Measurements from ENCODE around the gene ZFAND2A.
"Not testable (repeated sequence)": the region's sequence is repeated elsewhere in the genome, so short reads cannot be mapped to it uniquely, and the experiment has no call there.

ZFAND2A gene

DNA sequence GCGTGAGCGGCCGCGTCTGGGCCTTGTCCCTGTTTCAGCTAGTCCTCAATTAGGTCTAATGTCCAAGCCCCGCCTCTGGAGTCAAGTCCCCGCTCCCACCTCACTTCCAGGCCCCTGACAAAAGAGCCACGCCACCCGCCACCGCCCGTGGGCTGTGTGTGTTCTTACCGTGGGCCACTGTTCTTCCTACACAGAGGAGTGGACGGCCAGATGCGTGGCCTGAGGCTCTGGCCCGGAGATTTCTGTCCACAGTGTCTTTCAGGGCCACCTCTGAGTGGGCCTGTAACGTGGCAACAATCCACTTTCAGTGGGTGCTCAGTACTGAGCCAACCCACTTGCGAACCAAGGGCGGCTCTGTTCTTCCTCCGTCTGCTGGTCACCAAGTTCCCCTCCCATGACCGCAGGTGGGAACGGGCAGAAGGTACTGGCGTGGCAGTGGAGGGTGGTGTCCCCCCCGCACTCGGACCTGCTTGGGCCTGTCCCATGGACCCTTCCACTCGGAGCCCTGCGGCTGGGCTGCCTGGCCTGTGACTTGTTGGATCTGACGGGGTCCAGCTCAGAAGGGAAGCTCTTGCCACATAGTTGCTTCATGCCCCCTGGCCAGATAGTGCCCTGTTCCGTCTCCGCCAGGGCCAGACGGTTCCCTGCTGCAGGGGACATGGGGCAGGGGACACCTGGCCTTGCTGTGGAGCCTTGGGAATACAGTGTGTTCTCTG lies 15.0 kb upstream of the ZFAND2A start:
- no peak for DNase-seq

GRCh38 chr7:1174002-1174401 lies 14.0 kb upstream of the ZFAND2A start:
- no peak for DNase-seq

- no peak for DNase-seq
Observed at GRCh38 chr7:1172666-1173523, 12.9 kb upstream of the ZFAND2A start.

DNA sequence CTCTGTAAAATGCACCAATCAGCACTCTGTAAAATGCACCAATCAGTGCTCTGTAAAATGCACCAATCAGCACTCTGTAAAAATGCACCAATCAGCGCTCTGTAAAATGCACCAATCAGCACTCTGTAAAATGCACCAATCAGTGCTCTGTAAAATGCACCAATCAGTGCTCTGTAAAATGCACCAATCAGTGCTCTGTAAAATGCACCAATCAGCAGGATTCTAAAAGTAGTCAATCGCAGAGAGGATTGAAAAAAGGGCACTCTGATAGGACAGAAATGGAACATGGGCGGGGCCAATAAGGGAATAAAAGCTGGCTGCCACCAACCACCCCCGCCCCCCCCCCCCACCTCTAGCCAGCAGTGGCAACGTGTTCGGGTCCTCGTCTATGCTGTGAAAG lies 11.5 kb upstream of the ZFAND2A start:
- not testable (repeated sequence) for DNase-seq

DNA sequence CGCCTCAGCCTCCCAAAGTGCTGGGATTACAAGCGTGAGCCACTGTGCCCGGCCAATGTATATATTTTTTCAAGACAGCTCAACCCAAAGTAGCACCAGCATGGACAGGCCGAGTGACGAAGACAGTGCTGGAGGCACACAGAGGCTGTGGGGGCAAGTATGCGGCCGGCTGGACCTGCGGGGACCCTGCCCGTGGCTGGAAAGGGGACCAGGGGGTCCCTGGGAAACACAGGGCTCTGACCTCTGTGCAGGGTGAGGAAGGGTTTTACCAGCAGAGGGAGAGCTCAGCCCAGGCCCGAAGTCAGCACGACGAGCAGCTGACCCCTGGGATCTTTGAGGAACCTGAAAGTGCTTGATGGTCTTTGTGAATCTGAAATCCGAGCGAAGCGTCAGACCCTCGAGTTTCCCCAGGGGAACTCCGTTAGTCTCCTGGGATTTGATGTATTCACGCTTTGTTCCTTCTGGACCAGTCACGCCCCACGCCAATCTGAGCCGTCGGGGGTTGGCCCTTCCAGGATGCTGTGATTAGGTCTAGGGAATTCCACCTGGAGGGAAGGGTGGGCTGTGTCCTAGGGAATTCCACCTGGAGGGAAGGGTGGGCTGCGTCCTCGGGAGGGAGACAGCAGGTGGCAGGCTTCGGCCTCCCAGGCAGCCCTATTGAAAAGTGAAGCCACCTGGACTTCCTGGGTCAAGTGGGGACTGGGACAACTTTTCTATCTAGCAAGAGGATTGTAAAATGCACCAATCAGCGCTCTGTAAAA lies 10.9 kb upstream of the ZFAND2A start:
- no peak for DNase-seq

GRCh38 chr7:1169409-1170368 lies 9.7 kb upstream of the ZFAND2A start:
- DNase-seq, result peak; percentile 87 to 94

DNA sequence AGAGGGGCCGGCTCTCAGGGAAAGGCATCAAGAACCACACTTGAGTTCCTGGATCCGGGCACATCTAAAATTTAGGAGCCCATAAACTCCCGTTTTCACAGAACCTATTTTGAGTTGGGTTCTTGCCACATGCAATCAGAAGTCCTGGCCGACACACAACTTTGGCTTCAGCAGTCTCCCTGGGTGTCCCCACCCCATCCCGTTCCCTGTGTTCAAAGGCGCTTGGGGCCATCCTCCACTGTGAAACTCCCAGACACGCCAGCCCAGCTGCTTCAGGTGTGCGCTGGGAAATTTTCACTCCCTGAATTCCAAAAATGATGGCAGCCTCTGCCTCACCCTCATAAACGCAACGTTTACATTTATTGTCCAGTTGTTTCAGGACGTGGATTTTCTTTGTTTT lies 8.4 kb upstream of the ZFAND2A start:
- DNase-seq, result no peak

DNA sequence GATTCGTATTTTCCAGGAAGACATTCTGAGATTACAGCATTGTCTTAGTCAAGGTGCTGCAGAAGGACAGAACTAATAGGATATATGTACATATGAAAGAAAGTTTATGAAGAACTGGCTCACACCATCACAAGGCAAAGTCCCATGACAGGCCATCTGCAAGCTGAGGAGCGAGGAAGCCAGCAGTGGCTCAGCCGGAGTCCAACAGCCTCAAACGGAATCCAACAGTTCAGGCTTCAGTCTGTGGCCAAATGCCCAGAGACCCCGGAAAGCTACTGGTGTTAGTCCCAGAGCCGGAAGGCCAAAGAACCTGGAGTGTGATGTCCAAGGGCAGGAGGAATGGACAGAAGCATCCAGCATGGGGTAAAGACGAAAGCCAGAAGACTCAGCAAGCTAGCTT lies 4.4 kb upstream of the ZFAND2A start:
- DNase-seq, result no peak

- DNase-seq, result no peak
Observed at GRCh38 chr7:1163121-1163520, 3.1 kb upstream of the ZFAND2A start.

DNA sequence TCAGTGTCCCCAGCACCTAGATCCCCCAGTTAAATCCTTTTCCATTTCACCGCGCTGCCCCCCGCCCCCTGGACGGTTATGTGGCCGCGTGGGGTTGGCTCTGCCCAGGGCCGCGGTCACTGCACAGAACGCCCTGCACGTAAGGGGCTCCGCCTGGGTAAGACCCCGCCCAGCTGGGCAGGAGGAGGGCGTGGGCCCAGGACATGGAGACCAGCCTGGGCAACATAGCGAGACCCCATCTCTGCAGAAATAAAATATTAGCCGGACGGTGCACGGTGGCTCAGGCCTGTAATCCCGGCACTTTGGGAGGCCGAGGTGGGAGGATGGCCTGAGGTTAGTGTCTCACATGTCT lies 650 bp upstream of the ZFAND2A start:
- DNase-seq, result no peak

- DNase-seq, result not testable (repeated sequence)
Observed at GRCh38 chr7:1159231-1159630, 765 bp downstream of the ZFAND2A start.

- DNase-seq, result no peak
Observed at GRCh38 chr7:1158203-1159126, 1.5 kb downstream of the ZFAND2A start.

DNA sequence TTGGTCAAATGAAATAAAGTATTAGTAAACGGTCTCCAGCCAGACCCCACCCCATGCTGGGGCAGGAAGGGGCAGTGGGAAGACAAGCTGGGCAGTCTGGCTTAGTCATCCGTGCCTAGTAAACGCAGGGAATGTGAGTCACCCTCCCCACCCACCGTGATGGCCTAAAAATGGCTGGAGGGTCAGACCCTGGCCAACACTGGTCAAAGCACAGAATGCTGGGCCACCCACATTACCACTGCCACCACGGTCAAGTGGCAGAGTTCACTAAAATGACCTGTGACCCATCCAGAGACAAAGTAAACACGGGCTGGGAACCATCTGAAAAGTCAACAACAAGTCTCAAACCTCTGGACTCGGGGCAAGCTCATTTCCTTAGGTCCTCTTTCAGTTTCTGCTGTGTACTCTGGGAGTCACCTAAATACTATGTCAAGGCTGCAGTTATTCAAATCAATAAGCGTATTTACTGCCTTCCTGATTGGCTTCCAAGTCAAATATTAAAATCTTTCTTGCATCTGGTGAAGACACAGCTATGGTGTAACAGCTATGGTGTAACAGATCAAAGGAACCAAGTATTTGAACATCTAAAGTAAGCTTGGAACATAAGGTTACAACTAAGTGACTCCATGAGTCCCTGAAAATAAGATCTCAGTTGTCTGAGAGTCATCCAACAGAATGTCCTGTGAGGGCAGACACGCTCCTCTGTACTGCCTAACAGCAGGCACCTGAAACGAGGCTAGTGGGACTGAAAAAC lies 3.0 kb downstream of the ZFAND2A start:
- DNase-seq, result no peak

GRCh38 chr7:1155818-1156781 lies 3.9 kb downstream of the ZFAND2A start:
- DNase-seq, result not testable (repeated sequence)

- DNase-seq, result no peak
Observed at GRCh38 chr7:1154172-1154739, 5.7 kb downstream of the ZFAND2A start.

- DNase-seq, result no peak
Observed at GRCh38 chr7:1152492-1152891, 7.5 kb downstream of the ZFAND2A start.

GRCh38 chr7:1151653-1152425 lies 8.2 kb downstream of the ZFAND2A start:
- no peak for DNase-seq

DNA sequence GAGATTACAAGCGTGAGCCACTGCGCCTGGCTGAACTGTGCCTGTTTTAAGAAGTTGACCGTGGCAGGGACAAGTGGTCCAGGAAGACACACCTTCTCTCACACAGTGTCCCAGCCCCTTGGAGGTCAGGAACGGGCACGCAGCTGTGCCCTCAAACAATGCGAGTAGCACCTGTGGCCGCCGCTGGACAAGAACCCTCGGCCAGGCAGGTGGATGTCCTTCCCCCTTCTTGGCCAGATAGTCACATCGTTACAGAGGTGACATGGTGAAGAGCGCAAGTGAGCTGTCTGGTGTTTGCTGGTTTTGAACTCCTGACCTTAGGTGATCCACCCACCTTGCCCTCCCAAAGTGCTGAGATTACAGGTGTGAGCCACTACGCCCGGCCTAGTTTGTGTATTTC lies 8.8 kb downstream of the ZFAND2A start:
- no peak for DNase-seq

All from stimulated activated CD4-positive, alpha-beta T cell treated with anti-CD3 and anti-CD28 coated beads, Interleukin-4, amount 100 ng/mL, for 4 hours (primary cell).